ENCODE data around the gene LPO. TPM values are rescaled to one million over a fixed set of nuclear protein-coding genes. Genes with fewer than 3 reads are reported as not detected.

The LPO gene
- total RNA-seq, 1 donor from 2014 or later = not detected

DNA sequence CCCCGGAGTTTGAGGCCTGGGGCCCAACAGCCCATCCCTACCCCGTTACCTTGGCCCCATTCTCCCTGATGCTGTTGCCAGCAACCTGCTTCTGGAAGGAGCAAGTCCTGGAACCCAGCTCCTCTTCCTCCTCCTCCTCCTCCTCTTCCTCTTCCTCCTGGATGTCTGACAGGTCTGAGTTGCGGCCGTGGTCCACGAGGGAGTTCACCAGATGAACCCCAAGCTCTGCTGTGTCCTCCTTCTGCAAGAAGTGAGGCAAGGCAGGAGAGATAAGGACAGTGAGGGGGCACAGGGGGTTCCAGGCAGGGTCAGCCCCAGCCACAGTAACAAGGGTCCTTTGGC, 71.5 kb downstream of the LPO start:
- Histone ChIP-seq H3K27ac (no peak overlapping the region), H3K4me3 (no peak overlapping the region), H3K36me3 (no peaks in the 10 kb centered on the region), H3K4me1 (no peaks in the 10 kb centered on the region), H3K27me3 (no peaks in the 10 kb centered on the region), H3K9me3 (no peaks in the 10 kb centered on the region)
- TF ChIP-seq, protein P1, sequence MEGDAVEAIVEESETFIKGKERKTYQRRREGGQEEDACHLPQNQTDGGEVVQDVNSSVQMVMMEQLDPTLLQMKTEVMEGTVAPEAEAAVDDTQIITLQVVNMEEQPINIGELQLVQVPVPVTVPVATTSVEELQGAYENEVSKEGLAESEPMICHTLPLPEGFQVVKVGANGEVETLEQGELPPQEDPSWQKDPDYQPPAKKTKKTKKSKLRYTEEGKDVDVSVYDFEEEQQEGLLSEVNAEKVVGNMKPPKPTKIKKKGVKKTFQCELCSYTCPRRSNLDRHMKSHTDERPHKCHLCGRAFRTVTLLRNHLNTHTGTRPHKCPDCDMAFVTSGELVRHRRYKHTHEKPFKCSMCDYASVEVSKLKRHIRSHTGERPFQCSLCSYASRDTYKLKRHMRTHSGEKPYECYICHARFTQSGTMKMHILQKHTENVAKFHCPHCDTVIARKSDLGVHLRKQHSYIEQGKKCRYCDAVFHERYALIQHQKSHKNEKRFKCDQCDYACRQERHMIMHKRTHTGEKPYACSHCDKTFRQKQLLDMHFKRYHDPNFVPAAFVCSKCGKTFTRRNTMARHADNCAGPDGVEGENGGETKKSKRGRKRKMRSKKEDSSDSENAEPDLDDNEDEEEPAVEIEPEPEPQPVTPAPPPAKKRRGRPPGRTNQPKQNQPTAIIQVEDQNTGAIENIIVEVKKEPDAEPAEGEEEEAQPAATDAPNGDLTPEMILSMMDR (IDR thresholded peaks at IDR 0.05) = no peak
- intact Hi-C loops (cut with DNase I) = loop anchor here (10.0 kb wide), 1 partner anchor 135 kb away; no protein-coding TSS in a partner anchor
- DNase-seq = no peak
- ATAC-seq = no peak

DNA sequence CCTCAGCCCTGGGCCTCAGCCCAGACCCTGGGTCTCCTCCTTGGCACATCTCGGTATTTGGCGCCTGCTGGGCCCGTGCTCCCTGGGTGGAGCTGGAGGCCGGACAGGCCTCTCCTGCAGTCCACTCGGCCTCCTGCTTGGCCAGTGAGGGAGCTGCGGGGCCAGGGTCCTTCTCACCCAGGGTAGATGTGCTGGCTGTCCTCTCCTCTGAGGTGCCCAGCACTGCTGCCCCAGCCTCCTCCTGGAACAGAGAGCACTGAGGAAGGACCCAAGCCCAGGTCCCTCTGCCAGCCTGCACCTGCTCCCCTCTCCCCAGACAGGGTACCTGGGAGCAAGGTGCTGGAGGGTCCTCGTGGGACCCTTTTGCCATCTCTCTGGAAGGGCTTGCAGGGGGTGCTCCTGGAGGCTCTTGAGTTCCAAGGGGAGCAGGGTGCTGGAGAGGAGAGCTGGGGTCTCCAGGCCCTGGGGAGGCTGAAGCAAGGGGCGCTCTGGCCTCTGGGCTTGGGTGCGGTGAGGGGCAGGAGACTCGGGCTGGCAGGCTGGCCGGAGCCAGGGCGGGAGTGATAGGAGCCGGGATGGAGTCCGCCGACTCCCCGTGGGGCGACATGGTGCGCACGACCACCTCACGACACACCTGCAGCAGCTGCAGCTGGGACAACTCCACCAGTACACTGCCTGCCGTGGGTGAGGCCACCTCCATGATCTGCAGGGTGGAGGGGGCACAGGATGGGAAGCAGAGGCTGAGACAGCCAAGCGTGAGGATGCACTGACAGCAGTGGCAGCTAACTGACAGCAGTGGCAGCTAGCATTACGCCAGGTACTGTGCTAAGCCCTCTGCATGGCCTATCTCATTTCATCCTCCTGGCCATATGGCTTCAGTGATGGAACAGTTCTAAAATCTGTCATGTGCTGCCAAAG, 72.4 kb downstream of the LPO start:
- H3K9me3 ChIP-seq = no peaks in the 10 kb centered on the region
- H3K36me3 ChIP-seq = no peaks in the 10 kb centered on the region
- H3K27ac ChIP-seq = no peak overlapping the region
- H3K4me3 ChIP-seq = no peak overlapping the region
- TF ChIP-seq, protein P1 (IDR thresholded peaks at IDR 0.05) = no peak
- ATAC-seq (no peak), DNase-seq (peak; percentile 46)
- no peaks in the 10 kb centered on the region for H3K27me3 ChIP-seq
- intact Hi-C loops (cut with DNase I) = no loop called here
- H3K4me1 ChIP-seq = no peaks in the 10 kb centered on the region

DNA sequence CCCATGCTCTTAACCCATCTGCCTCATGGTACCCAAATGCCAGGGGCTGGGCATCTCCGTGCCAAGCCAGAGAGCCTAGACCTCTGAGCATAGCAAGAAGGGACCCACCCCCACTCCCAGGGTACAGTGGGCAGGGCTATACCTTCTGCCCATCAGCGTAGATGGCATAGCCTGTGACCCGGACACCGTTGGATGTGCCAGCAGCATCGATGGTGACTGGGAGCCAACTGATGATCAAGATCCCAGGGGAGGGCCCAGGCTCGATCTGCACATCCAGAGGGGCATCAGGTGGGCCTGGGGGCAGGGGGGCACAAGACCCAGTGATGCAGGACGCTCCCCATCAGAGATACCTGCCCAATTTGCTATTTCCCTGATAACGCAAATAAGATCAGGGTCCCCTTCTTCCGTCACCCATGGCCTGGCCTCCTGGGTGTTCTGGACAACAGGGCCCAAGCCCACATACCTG, 73.1 kb downstream of the LPO start:
- intact Hi-C loops (cut with DNase I) = no loop called here
- TF ChIP-seq, protein P1 (IDR thresholded peaks at IDR 0.05) = no peak
- DNase-seq (peak; percentile 52), ATAC-seq (no peak)
- no peaks in the 10 kb centered on the region for H3K4me1 ChIP-seq
- H3K9me3 ChIP-seq = no peaks in the 10 kb centered on the region
- no peak overlapping the region for H3K4me3 ChIP-seq
- no peaks in the 10 kb centered on the region for H3K27me3 ChIP-seq
- H3K36me3 ChIP-seq = no peaks in the 10 kb centered on the region
- no peak overlapping the region for H3K27ac ChIP-seq

DNA sequence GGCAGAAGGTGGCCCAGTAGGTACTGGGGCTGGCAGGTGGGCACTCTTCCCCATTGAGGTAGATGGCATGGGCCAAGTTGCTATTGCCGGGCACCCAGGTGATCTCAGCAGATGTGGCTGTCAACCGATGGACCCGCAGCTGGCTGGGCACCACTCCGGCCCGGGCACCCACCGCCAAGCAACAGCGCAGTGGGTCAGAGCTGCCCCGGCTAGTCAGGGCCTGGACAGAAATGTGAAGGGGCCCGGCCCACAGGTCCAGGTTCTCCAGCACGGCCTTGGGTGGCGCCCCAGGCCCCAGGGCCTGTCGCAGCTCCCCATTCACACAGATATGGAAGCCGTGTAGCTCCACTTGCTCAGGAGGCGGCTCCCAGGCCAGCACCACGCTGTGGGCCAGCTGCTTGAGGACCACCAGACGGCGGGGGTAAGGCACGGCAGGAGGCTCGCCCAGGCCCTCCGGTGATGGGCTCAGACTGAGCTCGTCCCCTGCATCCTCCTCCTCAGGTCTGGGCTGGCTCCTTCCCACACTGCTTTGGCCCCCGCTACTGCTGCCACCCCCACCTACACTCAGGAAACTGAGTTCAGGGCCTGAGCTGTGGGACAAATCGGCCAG, 73.7 kb downstream of the LPO start:
- Histone ChIP-seq H3K27ac (no peak overlapping the region), H3K9me3 (no peaks in the 10 kb centered on the region), H3K4me3 (no peak overlapping the region), H3K4me1 (no peaks in the 10 kb centered on the region), H3K36me3 (no peaks in the 10 kb centered on the region), H3K27me3 (no peaks in the 10 kb centered on the region)
- intact Hi-C loops (cut with DNase I) = no loop called here
- DNase-seq (peak; percentile 59), ATAC-seq (no peak)
- TF ChIP-seq, protein P1 (IDR thresholded peaks at IDR 0.05) = no peak

DNA sequence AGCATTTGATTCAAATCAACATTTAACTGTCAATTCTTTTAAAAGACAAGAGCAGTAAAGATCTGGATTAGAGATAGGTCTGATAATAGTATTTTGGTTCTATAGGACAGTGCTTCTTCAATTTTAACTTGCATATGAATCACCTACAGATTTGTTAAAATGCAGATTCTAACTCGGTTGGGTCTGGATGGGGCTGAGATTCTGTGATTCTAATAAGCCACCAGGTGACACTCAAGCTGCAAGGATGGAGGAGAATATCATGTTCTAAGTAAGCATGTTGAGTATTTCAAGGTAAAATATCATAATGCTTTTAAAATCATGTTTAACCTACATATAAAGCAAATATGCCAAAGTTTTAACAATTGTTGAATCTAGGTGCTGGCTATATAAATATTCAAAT, 74.4 kb downstream of the LPO start:
- no peaks in the 10 kb centered on the region for H3K36me3 ChIP-seq
- intact Hi-C loops (cut with DNase I) = no loop called here
- no peaks in the 10 kb centered on the region for H3K4me1 ChIP-seq
- no peak overlapping the region for H3K27ac ChIP-seq
- TF ChIP-seq, protein P1 (IDR thresholded peaks at IDR 0.05) = no peak
- no peaks in the 10 kb centered on the region for H3K27me3 ChIP-seq
- H3K4me3 ChIP-seq = no peak overlapping the region
- H3K9me3 ChIP-seq = no peaks in the 10 kb centered on the region
- ATAC-seq (no peak), DNase-seq (no peak)

All from upper lobe of right lung (tissue), 1 donor.